ENCODE data around the gene SPATA20.

Gene SPATA20

DNA sequence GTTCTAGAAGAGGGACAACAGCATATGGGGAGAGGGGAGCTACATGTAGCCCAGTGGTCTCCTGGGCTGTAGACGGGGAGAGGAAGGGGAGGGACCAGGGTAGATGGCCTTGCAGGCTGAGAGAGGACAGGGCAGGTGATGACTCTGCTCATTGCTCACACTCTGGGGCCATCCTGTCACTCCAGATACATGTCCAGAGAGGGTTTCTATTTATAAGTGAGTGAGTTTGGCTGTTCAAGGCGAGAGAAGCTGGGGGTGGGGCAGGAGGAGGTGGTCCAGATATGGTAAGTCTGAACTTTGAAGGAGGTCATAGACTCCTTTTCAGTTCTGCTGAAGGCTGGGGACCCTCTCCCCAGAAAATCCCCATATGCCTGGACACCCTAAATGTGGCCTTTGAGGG is 35.8 kb downstream of the SPATA20 start:
- ChIA-PET POLR2A (no interaction called here), CTCF (interaction anchor here (1.4 kb wide), 1 partner anchor 105 kb away, joined by 3 read pairs; the partner anchor contains the start of gene RSAD1)
- TF ChIP-seq, protein P1, sequence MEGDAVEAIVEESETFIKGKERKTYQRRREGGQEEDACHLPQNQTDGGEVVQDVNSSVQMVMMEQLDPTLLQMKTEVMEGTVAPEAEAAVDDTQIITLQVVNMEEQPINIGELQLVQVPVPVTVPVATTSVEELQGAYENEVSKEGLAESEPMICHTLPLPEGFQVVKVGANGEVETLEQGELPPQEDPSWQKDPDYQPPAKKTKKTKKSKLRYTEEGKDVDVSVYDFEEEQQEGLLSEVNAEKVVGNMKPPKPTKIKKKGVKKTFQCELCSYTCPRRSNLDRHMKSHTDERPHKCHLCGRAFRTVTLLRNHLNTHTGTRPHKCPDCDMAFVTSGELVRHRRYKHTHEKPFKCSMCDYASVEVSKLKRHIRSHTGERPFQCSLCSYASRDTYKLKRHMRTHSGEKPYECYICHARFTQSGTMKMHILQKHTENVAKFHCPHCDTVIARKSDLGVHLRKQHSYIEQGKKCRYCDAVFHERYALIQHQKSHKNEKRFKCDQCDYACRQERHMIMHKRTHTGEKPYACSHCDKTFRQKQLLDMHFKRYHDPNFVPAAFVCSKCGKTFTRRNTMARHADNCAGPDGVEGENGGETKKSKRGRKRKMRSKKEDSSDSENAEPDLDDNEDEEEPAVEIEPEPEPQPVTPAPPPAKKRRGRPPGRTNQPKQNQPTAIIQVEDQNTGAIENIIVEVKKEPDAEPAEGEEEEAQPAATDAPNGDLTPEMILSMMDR (IDR thresholded peaks at IDR 0.05; ENCODE audit: control extremely low read depth, extremely low read depth, low read depth, missing control alignments), result no peak
- no peak for DNase-seq (ENCODE audit: extremely low spot score)

DNA sequence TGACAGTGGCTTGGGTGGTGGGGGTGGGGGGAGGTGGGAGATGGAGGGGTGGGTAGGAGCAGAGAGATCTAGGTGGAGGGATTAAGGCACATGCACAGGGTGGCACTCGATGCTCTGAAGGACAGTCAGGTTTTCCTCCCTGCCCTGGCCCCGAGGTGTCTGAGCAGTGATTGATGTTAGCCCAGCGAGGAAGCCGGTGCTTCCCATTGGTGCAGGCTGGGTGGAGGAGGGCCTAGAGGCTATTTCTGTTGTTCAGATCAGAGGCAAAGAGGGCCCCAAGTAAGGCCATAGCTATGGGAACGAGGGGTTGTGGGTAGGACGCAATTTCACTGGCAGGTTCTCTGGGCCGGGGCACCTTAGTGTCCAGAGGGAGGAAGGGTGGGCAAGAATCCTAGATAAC is 36.7 kb downstream of the SPATA20 start:
- POLR2A ChIA-PET, result no interaction called here
- DNase-seq (ENCODE audit: extremely low spot score), result no peak
- TF ChIP-seq, protein P1 (IDR thresholded peaks at IDR 0.05; ENCODE audit: control extremely low read depth, extremely low read depth, low read depth, missing control alignments), result no peak
- CTCF ChIA-PET, result interaction anchor here (1.4 kb wide), 1 partner anchor 106 kb away, joined by 3 read pairs; the partner anchor contains the start of gene RSAD1

DNA sequence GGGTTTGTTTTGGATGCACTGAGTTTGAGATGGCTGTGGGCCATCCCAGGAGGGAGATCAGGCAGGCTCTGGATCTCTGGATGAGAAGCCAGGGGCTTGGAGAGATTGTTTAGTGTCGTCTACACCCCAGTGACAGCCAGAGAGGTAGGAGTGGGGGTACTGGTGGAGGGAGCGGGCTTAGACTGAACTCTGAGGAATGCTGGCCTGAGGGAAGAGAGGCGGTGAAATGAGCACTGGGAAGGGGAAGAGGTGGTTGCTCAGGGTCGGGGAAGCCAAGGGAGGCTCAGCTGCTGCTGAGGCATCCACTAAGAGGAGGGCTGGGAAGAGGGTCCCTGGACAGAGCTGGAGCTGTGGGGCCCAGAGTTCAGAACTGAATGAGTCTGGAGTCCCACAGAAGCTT is 37.1 kb downstream of the SPATA20 start:
- POLR2A ChIA-PET, result no interaction called here
- TF ChIP-seq, protein P1 (IDR thresholded peaks at IDR 0.05; ENCODE audit: control extremely low read depth, extremely low read depth, low read depth, missing control alignments), result no peak

DNA sequence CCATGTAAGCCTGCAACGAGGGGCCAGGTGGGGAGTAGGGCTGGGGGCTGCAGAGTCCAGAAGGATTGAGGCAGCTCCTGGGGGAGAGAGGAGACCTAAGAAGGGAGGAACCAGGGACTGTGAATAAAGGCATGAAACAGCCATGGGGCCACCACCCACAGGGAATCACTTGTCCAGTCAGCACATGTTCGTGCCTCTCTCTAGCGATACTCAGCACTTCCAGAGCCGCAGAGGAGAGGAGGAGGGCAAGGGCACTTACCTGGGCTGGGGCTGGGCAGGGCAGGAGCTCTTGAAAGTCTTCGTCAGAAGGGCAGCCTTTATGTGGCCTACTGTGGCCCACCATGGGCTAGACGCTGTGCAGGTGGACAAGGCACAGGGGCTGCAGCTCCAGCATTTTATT is 37.8 kb downstream of the SPATA20 start:
- POLR2A ChIA-PET, result no interaction called here
- TF ChIP-seq, protein P1 (IDR thresholded peaks at IDR 0.05; ENCODE audit: control extremely low read depth, extremely low read depth, low read depth, missing control alignments), result no peak
- CTCF ChIA-PET, result interaction anchor here (1.4 kb wide), 1 partner anchor 10 kb away, joined by 3 read pairs; no protein-coding TSS in a partner anchor
- DNase-seq (ENCODE audit: extremely low spot score), result no peak

More for the DNA sequence above, 37.1 kb downstream of the SPATA20 start:
- no peak for DNase-seq (ENCODE audit: extremely low spot score)
- CTCF ChIA-PET, result interaction anchor here (1.4 kb wide), 1 partner anchor 9 kb away, joined by 3 read pairs; no protein-coding TSS in a partner anchor

DNA sequence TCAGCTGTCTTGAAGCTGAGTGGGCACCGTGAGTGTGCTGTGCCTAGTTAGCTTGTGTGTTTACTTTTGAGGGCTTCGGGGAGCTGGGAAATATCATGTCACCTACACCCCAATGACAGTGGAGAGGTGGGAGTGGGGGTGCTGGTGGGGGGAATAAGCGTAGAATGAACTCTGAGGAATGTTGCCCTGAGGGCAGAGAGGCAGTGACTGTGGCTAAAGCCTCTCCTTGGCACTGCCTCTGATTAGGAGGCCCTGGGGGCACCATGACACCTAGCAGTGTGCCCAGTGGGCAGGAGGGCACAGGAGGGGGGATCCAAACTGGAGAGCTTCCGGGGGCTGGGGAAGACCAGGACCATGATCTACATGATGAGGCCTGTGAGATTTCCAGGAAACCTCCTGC is 38.4 kb downstream of the SPATA20 start:
- no peak for DNase-seq (ENCODE audit: extremely low spot score)
- TF ChIP-seq, protein P1 (IDR thresholded peaks at IDR 0.05; ENCODE audit: control extremely low read depth, extremely low read depth, low read depth, missing control alignments), result no peak
- POLR2A ChIA-PET, result no interaction called here
- CTCF ChIA-PET, result interaction anchor here (1.4 kb wide), 1 partner anchor 11 kb away, joined by 3 read pairs; no protein-coding TSS in a partner anchor

DNA sequence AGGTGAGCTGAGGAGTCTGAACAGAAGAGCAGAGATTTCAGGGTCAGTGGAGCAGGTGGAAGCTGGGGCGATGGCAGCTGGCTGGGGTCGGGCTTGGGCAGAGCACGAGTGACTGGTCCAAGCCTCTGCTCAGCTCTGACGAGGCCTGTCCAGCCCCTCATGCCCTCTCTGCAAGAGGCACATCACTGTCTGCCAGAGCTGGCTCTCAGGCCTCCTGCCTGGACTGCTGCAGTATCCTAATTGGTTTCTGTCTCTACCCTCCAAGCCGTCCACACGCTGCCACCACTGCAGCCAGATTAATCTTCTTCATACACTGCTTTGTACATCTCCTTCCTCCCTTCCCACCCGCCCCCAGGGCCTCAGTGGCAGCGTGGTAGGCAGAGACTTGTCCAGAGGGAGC is 38.9 kb downstream of the SPATA20 start:
- POLR2A ChIA-PET, result no interaction called here

More for the DNA sequence above, 38.9 kb downstream of the SPATA20 start:
- CTCF ChIA-PET, result interaction anchor here (1.4 kb wide), 1 partner anchor 40 kb away, joined by 4 read pairs; no protein-coding TSS in a partner anchor
- TF ChIP-seq, protein P1 (IDR thresholded peaks at IDR 0.05; ENCODE audit: control extremely low read depth, extremely low read depth, low read depth, missing control alignments), result no peak
- DNase-seq (ENCODE audit: extremely low spot score), result no peak

Measured in GM10248 (cell line).